Astrocyte of the spinal cord (primary cell): Measurements from ENCODE around the gene KIF9.
"Not testable (repeated sequence)": the region's sequence is repeated elsewhere in the genome, so short reads cannot be mapped to it uniquely, and the experiment has no call there.

Experiments
- DNase-seq: peaks from one replicate; pipeline ENCODE4 v3.0.0; 2011; ENCODE audit warnings: low read depth, low spot score
- H3K4me3 ChIP-seq: 2 replicates; pipeline ENCODE4 v1.5.1; 2011; ENCODE audit warnings: low read depth, mild to moderate bottlenecking, low read length, moderate library complexity
- CTCF ChIP-seq: IDR thresholded peaks from 2 replicates; pipeline ENCODE4 v1.5.1; 2012; ENCODE audit warnings: low read depth, mild to moderate bottlenecking, low read length, inconsistent platforms
- in situ Hi-C: cut with HindIII; loops from 2 replicates; pipeline ENCODE4 v1.10.0; 2017; ENCODE audit warnings: low sequenced_read_pairs

The KIF9 gene

GRCh38 chr3:47266709-47267489, 15.7 kb downstream of the KIF9 start:
- in situ Hi-C loops, result no loop called here
- peak; percentile 92 for DNase-seq
- TF ChIP-seq CTCF, result no peak
- no peak overlapping the region for H3K4me3 ChIP-seq

DNA sequence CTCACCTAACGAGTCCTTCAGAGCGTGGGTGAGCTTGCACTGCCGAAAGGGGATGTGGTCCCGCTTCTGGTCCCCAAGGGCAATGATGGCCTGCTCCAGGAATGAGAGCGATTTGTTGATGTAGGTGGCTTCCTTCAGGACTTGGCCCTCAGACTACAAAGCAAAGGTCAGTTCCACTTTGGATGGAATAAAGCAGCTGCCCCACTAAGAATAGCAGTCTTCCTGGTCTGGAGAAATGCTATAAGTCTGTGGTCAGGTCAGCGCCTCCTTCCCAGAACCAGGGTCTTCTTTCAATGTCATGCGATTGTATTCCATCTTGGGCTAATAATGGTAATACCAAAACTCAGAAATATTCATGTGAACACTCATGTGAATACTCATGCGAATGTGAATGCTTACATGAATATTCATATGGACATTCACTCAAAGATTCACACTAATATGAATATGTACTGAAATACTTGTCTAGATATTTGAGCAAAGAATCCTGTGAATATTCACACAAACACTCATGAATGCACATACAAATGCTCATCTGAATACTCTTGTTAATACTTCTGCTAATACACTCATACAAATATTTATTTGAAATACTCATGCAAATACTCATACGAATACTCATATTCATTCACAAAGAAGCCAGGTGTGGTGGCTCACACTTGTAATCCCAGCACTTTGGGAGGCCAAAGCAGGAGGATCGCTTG, 16.7 kb downstream of the KIF9 start:
- no peak overlapping the region for H3K4me3 ChIP-seq
- DNase-seq, result no peak
- in situ Hi-C loops, result no loop called here
- TF ChIP-seq CTCF, result no peak

GRCh38 chr3:47265008-47265407, 17.6 kb downstream of the KIF9 start:
- no peak overlapping the region for H3K4me3 ChIP-seq
- no peak for TF ChIP-seq CTCF
- in situ Hi-C loops, result no loop called here
- DNase-seq, result no peak

DNA sequence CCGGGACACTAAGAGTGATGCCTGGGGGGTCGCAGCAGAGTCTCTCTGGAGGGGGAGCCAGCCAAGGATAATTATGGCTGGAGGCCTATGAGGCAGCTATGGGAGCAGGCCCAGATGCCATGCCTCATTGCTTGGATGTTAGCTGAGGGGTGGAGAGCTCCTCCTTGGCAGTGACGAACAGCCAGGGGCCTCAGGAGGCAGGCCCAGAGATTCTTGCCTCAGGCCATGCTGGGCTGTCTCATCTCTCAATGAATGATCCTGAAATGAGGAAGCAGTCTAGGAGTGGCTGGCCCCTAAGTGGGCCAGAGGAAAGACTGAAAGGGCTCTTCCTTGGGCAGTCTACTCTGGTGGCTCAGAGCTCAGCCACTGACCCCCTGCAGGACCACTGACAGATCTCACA, 21.3 kb downstream of the KIF9 start:
- no peak for DNase-seq
- H3K4me3 ChIP-seq, result no peak overlapping the region
- TF ChIP-seq CTCF, result no peak
- in situ Hi-C loops, result no loop called here

GRCh38 chr3:47260605-47261004, 22.0 kb downstream of the KIF9 start:
- TF ChIP-seq CTCF, result no peak
- DNase-seq, result no peak
- H3K4me3 ChIP-seq, result no peak overlapping the region
- in situ Hi-C loops, result no loop called here

- no peak overlapping the region for H3K4me3 ChIP-seq
- DNase-seq, result no peak
- no peak for TF ChIP-seq CTCF
- in situ Hi-C loops, result no loop called here
These were observed 23.5 kb downstream of the KIF9 start for GRCh38 chr3:47259114-47259513.

DNA sequence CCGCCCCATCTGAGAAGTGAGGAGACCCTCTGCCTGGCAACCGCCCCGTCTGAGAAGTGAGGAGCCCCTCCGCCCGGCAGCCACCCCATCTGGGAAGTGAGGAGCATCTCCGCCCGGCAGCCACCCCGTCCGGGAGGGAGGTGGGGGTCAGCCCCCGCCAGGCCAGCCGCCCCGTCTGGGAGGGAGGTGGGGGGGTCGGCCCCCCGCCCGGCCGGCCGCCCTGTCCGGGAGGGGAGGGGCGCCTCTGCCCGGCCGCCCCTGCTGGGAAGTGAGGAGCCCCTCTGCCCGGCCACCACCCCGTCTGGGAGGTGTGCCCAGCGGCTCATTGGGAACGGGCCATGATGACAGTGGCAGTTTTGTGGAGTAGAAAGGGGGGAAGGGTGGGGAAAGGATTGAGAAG, 26.3 kb downstream of the KIF9 start:
- DNase-seq, H3K4me3 ChIP-seq, in situ Hi-C loops: not testable (repeated sequence)
